Measurements from ENCODE around the gene CCRL2.

CCRL2 gene

DNA sequence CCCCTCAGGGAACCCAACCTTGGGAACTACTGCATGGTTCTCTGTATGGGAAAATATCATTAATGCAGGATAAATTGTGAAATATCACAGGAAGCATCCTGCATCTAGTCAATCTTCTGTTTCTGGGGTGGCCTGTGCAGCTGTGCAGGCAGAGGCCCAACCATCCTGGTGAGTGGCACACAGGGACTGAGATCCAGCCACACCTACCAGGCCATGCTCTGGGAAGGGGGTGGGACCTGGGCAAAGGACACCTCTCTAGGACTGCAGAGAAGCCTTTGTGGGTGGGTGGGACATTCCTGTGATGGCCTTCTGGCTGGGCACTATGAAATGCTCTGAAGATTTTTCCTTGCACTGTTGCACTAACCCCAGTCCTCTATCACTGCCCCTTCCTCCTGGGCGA lies 26.8 kb downstream of the CCRL2 start:
- H3K27ac ChIP-seq (ENCODE audit: extremely low read depth, low read depth, low read length): no peak overlapping the region
- ChIA-PET POLR2A (no interaction called here), CTCF (interaction anchor here (2.1 kb wide), 1 partner anchor 16 kb away, joined by 5 read pairs; no protein-coding TSS in a partner anchor)
- no peak overlapping the region for H3K4me3 ChIP-seq (ENCODE audit: low read depth, low read length)
- H3K4me1 ChIP-seq (ENCODE audit: control insufficient read depth, insufficient read depth, low read length): no peaks in the 10 kb centered on the region
- H3K9me3 ChIP-seq (ENCODE audit: control insufficient read depth, insufficient read depth, low read depth, low read length): no peaks in the 10 kb centered on the region
- H3K36me3 ChIP-seq (ENCODE audit: control insufficient read depth in 2 of 2, insufficient read depth in 1 of 2, low read length in 2 of 2): no peaks in the 10 kb centered on the region
- no peak for TF ChIP-seq ZFHX2 (tag by site-specific recombination; conservative IDR thresholded peaks at IDR 0.05)
- TF ChIP-seq MEIS1 (CRISPR knock-in tag; IDR thresholded peaks at IDR 0.05; ENCODE audit: borderline replicate concordance): no peak
- TF ChIP-seq HOXC10 (CRISPR knock-in tag; IDR thresholded peaks at IDR 0.05): no peak
- TF ChIP-seq, protein P1, sequence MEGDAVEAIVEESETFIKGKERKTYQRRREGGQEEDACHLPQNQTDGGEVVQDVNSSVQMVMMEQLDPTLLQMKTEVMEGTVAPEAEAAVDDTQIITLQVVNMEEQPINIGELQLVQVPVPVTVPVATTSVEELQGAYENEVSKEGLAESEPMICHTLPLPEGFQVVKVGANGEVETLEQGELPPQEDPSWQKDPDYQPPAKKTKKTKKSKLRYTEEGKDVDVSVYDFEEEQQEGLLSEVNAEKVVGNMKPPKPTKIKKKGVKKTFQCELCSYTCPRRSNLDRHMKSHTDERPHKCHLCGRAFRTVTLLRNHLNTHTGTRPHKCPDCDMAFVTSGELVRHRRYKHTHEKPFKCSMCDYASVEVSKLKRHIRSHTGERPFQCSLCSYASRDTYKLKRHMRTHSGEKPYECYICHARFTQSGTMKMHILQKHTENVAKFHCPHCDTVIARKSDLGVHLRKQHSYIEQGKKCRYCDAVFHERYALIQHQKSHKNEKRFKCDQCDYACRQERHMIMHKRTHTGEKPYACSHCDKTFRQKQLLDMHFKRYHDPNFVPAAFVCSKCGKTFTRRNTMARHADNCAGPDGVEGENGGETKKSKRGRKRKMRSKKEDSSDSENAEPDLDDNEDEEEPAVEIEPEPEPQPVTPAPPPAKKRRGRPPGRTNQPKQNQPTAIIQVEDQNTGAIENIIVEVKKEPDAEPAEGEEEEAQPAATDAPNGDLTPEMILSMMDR (tag by site-specific recombination; IDR thresholded peaks at IDR 0.05): no peak
- TF ChIP-seq FEZF1 (tag by site-specific recombination; IDR thresholded peaks at IDR 0.05): no peak
- no peak for TF ChIP-seq ZNF10 (tag by site-specific recombination; IDR thresholded peaks at IDR 0.05)
- no peak for TF ChIP-seq ZFP3 (tag by site-specific recombination; IDR thresholded peaks at IDR 0.05; ENCODE audit: low read depth)
- no peak for TF ChIP-seq ZXDB (tag by site-specific recombination; IDR thresholded peaks at IDR 0.05)
- no peak for TF ChIP-seq SCRT1 (tag by site-specific recombination; IDR thresholded peaks at IDR 0.05; ENCODE audit: borderline replicate concordance)
- TF ChIP-seq ZNF433 (tag by site-specific recombination; IDR thresholded peaks at IDR 0.05; ENCODE audit: low read depth): no peak
- TF ChIP-seq SP7 (tag by site-specific recombination; IDR thresholded peaks at IDR 0.05): no peak
- TF ChIP-seq ZNF184 (tag by site-specific recombination; IDR thresholded peaks at IDR 0.05): no peak
- no peak for TF ChIP-seq WT1 (tag by site-specific recombination; IDR thresholded peaks at IDR 0.05)

DNA sequence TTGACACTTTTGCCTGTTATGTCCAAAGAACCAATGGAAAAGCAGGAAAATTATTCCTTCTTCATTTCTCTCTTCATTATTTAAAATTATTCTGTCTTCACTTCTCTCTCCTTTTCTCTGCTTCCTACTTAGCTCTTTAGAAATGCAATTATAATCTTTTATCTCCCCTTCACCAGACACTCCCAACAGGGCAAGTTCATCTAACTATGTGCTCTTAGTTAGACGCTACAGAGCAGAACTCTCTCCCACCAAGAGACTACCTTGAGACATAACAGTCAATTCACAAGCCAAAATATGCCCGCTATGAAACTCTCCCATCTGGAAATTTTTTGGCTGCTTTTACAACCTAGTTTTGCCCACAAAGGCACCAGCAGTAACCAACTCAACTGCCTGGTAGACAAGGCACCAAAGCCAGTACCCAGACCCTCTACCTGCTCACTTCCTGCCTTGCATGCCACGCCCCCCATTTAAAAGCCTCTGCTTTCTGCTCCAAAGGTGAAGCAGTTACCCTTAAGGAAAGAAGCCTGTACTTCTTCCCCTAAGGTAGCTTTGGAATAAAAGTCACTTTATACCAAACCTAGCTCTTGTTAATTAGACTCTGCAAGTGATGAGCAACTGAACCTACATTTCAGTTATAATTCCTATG lies 28.1 kb downstream of the CCRL2 start:
- Histone ChIP-seq H3K4me1 (ENCODE audit: control insufficient read depth, insufficient read depth, low read length) (no peaks in the 10 kb centered on the region), H3K36me3 (ENCODE audit: control insufficient read depth in 2 of 2, insufficient read depth in 1 of 2, low read length in 2 of 2) (no peaks in the 10 kb centered on the region), H3K27ac (ENCODE audit: extremely low read depth, low read depth, low read length) (no peak overlapping the region), H3K9me3 (ENCODE audit: control insufficient read depth, insufficient read depth, low read depth, low read length) (no peaks in the 10 kb centered on the region), H3K4me3 (ENCODE audit: low read depth, low read length) (no peak overlapping the region)
- POLR2A ChIA-PET: no interaction called here
- TF ChIP-seq ZNF302 (tag by site-specific recombination; IDR thresholded peaks at IDR 0.05; ENCODE audit: low read depth) (no peak), ZNF558 (tag by site-specific recombination; IDR thresholded peaks at IDR 0.05) (no peak), ZBTB1 (tag by site-specific recombination; IDR thresholded peaks at IDR 0.05) (no peak)
- TF ChIP-seq, protein P2, sequence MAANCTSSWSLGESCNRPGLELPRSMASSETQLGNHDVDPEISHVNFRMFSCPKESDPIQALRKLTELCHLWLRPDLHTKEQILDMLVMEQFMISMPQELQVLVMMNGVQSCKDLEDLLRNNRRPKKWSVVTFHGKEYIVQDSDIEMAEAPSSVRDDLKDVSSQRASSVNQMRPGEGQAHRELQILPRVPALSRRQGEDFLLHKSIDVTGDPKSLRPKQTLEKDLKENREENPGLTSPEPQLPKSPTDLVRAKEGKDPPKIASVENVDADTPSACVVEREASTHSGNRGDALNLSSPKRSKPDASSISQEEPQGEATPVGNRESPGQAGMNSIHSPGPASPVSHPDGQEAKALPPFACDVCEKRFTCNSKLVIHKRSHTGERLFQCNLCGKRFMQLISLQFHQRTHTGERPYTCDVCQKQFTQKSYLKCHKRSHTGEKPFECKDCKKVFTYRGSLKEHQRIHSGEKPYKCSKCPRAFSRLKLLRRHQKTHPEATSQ (tag by site-specific recombination; IDR thresholded peaks at IDR 0.05): no peak
- CTCF ChIA-PET: interaction anchor here (0.7 to 2.1 kb wide), 3 partner anchors 14 to 897 kb away, joined by 3 to 5 read pairs (median 3); no protein-coding TSS in a partner anchor

DNA sequence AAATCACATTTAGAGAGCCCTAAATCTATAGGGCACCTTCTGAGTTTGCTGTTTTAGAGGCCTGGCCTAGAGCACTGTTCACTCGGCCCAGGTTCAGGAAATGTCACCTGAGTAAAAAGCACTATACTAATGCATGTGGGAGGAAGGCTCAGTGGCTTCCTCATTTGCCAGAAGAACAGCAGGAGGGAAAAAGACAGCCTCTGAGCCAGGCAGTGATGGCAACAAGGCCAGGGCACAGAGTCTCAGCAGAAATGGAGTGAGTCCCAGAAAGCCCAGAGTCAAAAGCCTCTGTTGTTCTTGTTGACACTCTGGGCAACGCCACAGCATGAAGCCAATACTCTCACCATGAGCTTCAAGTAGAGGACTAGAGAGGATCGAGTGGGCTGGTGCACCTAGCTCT lies 31.8 kb downstream of the CCRL2 start:
- CTCF ChIA-PET: interaction anchor here (3.0 kb wide), 1 partner anchor 11 kb away, joined by 9 read pairs; no protein-coding TSS in a partner anchor
- no peak for TF ChIP-seq ZNF2 (tag by site-specific recombination; IDR thresholded peaks at IDR 0.05)
- TF ChIP-seq, protein P3, sequence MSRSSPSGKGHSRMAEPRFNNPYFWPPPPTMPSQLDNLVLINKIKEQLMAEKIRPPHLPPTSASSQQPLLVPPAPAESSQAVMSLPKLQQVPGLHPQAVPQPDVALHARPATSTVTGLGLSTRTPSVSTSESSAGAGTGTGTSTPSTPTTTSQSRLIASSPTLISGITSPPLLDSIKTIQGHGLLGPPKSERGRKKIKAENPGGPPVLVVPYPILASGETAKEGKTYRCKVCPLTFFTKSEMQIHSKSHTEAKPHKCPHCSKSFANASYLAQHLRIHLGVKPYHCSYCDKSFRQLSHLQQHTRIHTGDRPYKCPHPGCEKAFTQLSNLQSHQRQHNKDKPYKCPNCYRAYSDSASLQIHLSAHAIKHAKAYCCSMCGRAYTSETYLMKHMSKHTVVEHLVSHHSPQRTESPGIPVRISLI (tag by site-specific recombination; IDR thresholded peaks at IDR 0.05): no peak
- TF ChIP-seq ZNF548 (tag by site-specific recombination; IDR thresholded peaks at IDR 0.05): no peak
- no peak for TF ChIP-seq ZNF654 (tag by site-specific recombination; IDR thresholded peaks at IDR 0.05; ENCODE audit: low read depth)
- TF ChIP-seq OVOL3 (tag by site-specific recombination; IDR thresholded peaks at IDR 0.05): no peak
- TF ChIP-seq FEZF1 (tag by site-specific recombination; IDR thresholded peaks at IDR 0.05): no peak
- TF ChIP-seq ZNF10 (tag by site-specific recombination; IDR thresholded peaks at IDR 0.05): no peak
- no peak for TF ChIP-seq ZFP41 (tag by site-specific recombination; IDR thresholded peaks at IDR 0.05; ENCODE audit: borderline replicate concordance)
- no peak for TF ChIP-seq ZNF157 (tag by site-specific recombination; IDR thresholded peaks at IDR 0.05)
- TF ChIP-seq, protein P4, sequence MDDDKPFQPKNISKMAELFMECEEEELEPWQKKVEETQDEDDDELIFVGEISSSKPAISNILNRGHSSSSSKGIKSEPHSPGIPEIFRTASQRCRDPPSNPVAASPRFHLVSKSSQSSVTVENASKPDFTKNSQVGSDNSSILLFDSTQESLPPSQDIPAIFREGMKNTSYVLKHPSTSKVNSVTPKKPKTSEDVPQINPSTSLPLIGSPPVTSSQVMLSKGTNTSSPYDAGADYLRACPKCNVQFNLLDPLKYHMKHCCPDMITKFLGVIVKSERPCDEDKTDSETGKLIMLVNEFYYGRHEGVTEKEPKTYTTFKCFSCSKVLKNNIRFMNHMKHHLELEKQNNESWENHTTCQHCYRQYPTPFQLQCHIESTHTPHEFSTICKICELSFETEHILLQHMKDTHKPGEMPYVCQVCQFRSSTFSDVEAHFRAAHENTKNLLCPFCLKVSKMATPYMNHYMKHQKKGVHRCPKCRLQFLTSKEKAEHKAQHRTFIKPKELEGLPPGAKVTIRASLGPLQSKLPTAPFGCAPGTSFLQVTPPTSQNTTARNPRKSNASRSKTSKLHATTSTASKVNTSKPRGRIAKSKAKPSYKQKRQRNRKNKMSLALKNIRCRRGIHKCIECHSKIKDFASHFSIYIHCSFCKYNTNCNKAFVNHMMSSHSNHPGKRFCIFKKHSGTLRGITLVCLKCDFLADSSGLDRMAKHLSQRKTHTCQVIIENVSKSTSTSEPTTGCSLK (tag by site-specific recombination; IDR thresholded peaks at IDR 0.05): no peak

More for the DNA sequence above, 31.8 kb downstream of the CCRL2 start:
- no peak overlapping the region for H3K4me3 ChIP-seq (ENCODE audit: low read depth, low read length)
- POLR2A ChIA-PET: no interaction called here
- H3K4me1 ChIP-seq (ENCODE audit: control insufficient read depth, insufficient read depth, low read length): no peaks in the 10 kb centered on the region
- H3K9me3 ChIP-seq (ENCODE audit: control insufficient read depth, insufficient read depth, low read depth, low read length): no peaks in the 10 kb centered on the region
- H3K36me3 ChIP-seq (ENCODE audit: control insufficient read depth in 2 of 2, insufficient read depth in 1 of 2, low read length in 2 of 2): no peaks in the 10 kb centered on the region
- H3K27ac ChIP-seq (ENCODE audit: extremely low read depth, low read depth, low read length): no peak overlapping the region
